ENCODE measurements around the gene FILIP1.

DNA sequence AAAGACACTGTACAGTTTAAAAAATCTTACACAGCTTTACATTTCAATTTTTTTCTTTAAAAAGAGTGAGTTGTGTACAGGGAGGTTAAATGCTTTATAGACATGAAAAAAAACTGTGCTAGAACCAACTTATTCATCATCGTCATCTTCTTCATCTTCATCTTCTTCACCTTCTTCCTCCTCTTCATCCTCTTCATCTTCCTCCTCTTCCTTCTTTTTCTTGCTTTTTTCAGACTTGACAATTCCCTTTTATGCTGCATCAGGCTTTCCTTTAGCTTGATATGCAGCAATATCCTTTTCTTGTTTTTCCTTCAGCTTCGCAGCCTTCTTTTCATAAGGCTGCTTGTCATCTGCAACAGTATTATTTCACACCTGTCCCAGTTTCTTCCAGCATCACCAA, 174.7 kb downstream of the FILIP1 start:
- TF ChIP-seq, protein P1, sequence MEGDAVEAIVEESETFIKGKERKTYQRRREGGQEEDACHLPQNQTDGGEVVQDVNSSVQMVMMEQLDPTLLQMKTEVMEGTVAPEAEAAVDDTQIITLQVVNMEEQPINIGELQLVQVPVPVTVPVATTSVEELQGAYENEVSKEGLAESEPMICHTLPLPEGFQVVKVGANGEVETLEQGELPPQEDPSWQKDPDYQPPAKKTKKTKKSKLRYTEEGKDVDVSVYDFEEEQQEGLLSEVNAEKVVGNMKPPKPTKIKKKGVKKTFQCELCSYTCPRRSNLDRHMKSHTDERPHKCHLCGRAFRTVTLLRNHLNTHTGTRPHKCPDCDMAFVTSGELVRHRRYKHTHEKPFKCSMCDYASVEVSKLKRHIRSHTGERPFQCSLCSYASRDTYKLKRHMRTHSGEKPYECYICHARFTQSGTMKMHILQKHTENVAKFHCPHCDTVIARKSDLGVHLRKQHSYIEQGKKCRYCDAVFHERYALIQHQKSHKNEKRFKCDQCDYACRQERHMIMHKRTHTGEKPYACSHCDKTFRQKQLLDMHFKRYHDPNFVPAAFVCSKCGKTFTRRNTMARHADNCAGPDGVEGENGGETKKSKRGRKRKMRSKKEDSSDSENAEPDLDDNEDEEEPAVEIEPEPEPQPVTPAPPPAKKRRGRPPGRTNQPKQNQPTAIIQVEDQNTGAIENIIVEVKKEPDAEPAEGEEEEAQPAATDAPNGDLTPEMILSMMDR (IDR thresholded peaks at IDR 0.05): no peak
- TF ChIP-seq POLR2A (IDR thresholded peaks at IDR 0.05): no peak
